Activated T-helper 17 cell treated with anti-CD3 and anti-CD28 coated beads, Interleukin-2, amount 50 U/mL, for 72 hours (primary cell): ENCODE measurements around the gene NUCB1. TPM values are rescaled to one million over a fixed set of nuclear protein-coding genes. Genes with fewer than 3 reads are reported as not detected.
"Not testable (repeated sequence)": the region's sequence is repeated elsewhere in the genome, so short reads cannot be mapped to it uniquely, and the experiment has no call there.

Source experiments
- ATAC-seq: fragments of 150-1000 bp; cut with Tn5 transposase; replicated peaks from 2 replicates; pipeline ENCODE4 v1.10.0; 2021; ENCODE audit warnings: mild to moderate bottlenecking, moderate library complexity
- H3K27ac Mint-ChIP-seq: one replicate; pipeline ENCODE4 v1.8.0; 2022; ENCODE audit warnings: mixed read lengths
- H3K27me3 Mint-ChIP-seq: one replicate; pipeline ENCODE4 v1.8.0; 2022; ENCODE audit warnings: mixed read lengths
- H3K36me3 Mint-ChIP-seq: one replicate; pipeline ENCODE4 v1.8.0; 2022; ENCODE audit warnings: low read depth, mild to moderate bottlenecking, mixed read lengths
- H3K4me1 Mint-ChIP-seq: one replicate; pipeline ENCODE4 v1.8.0; 2022; ENCODE audit warnings: mixed read lengths
- H3K4me3 Mint-ChIP-seq: one replicate; pipeline ENCODE4 v1.8.0; 2022; ENCODE audit warnings: mild to moderate bottlenecking, mixed read lengths
- H3K9me3 Mint-ChIP-seq: one replicate; pipeline ENCODE4 v1.8.0; 2022; ENCODE audit warnings: mixed read lengths
- total RNA-seq, 2 donors: library from RNA; stranded (reverse); gene quantifications; one replicate each; pipeline ENCODE4 v1.2.3, GENCODE V29; 2022

Gene NUCB1
- total RNA-seq, 2 donors from 2014 or later: 158 to 184 TPM

DNA sequence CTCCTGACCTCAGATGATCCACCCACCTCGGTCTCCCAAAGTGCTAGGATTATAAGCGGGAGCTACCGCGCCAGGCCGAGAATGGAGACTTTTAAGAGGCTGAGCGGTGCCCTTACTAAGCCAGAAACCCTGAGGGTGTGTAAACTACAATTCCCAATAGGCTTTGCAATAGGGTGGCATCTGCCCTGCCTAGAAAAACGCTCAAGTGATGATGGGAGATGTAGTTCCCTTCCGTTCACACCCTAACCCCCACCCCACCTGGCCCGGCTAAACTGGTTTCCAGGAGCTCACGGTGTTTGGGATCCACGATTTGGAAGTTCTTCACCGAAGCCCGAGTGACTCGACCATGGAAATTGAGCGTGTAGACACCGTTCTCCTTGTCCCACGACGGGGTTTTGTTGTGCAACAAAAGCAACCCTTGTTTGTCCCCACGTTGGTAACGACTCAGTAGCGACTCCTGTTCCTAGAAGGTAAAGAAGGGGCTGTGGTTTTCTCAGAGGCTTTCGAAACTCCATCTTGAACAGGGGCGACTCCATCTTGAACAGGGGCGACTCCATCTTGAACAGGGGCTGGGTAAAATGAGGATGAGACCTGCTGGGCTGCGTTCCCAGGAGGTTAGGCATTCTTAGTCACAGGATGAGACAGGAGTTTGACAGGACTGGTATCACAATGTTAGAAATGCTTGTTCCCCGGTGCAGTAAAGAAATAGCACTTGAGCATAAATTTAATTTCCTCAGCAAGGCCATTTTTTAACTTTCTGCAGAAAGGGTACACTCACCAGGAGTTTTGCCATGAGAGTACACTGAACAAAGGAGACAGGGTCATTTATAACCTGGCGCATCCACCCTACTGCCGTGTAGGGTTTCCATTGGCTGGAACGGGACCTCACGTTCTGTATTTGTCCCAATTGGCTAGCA, 18.1 kb upstream of the NUCB1 start:
- Mint-ChIP-seq H3K36me3 (peaks cover 33% of the 10 kb centered on the region), H3K4me3 (no peak overlapping the region), H3K27ac (no peak overlapping the region), H3K27me3 (no peaks in the 10 kb centered on the region), H3K4me1 (peaks cover 10% of the 10 kb centered on the region), H3K9me3 (no peaks in the 10 kb centered on the region)
- ATAC-seq: peak; percentile 39

DNA sequence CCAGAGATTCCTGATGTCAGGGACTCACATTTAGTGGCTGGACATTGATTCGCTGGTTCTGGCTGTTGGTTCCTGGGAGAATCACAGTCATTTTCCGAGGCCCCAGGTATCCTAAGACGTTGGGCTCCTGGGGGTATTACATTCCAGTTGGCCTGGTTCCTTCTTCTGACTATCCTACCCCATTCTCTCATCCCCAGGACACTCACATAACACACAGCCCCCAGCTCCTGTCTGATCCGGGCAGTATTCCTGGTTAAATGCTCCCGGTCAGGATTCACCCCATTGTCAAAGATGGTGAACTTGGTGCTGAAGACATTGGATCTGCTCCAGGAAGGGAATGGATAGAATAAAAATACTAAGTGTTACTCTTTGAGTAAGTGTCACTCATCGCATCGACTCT, 16.4 kb upstream of the NUCB1 start:
- Mint-ChIP-seq H3K27ac (no peak overlapping the region), H3K4me3 (no peak overlapping the region), H3K9me3 (no peaks in the 10 kb centered on the region), H3K36me3 (peaks cover 16% of the 10 kb centered on the region), H3K27me3 (no peaks in the 10 kb centered on the region), H3K4me1 (no peaks in the 10 kb centered on the region)
- ATAC-seq: no peak

DNA sequence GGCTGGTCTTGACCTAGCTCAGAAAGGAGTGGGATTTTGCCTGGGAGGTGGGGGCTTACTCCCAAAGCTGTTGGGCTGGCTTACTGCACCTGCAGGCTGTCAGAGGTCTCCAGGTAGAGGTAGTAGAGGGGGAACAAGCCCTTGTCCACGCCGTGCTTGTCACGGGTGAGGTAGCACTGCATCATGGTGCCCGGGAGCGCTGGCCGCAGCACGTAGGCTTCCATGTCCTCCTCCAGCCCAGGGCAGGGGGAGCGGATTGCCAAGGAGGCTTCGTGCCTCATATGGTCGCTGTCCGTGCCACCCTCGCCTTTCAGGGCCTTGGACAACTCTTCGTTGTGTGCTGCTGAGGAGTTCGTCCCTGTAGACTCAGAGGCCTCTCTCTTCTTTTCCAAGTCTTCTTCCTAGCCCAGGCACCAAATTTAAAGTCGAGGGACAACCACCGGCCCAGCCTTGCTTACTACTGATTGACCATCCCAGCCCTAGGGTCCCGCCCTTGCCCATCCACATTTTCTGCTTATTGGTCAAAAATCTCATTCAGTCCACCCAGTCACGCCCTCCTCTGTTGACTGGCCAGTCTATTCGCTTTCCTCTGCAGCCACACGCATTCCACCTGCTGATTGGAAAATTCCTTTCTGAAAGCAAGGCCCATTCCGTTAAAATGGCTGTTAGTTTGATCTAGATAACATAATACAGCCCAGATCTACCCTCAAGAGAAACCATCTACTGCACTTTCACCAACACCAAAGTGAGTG, 12.1 kb upstream of the NUCB1 start:
- Mint-ChIP-seq H3K36me3 (no peaks in the 10 kb centered on the region), H3K27me3 (peaks cover 4% of the 10 kb centered on the region), H3K4me1 (no peaks in the 10 kb centered on the region), H3K9me3 (no peaks in the 10 kb centered on the region), H3K4me3 (no peak overlapping the region), H3K27ac (no peak overlapping the region)
- no peak for ATAC-seq

DNA sequence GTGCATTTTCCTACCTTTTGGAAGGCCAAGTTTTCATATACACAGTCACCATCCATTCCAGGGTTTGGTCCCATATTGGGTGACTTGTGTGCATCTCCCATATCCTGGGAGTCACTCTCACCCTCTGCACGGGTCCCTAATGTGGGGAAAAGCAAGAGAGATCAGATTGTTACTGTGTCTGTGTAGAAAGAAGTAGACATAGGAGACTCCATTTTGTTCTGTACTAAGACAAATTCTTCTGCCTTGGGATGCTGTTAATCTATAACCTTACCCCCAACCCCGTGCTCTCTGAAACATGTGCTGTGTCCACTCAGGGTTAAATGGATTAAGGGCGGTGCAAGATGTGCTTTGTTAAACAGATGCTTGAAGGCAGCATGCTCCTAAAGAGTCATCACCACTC, 10.6 kb upstream of the NUCB1 start:
- not testable (repeated sequence) for H3K27me3 Mint-ChIP-seq, H3K27ac Mint-ChIP-seq, H3K4me1 Mint-ChIP-seq, ATAC-seq, H3K36me3 Mint-ChIP-seq, H3K4me3 Mint-ChIP-seq, H3K9me3 Mint-ChIP-seq

DNA sequence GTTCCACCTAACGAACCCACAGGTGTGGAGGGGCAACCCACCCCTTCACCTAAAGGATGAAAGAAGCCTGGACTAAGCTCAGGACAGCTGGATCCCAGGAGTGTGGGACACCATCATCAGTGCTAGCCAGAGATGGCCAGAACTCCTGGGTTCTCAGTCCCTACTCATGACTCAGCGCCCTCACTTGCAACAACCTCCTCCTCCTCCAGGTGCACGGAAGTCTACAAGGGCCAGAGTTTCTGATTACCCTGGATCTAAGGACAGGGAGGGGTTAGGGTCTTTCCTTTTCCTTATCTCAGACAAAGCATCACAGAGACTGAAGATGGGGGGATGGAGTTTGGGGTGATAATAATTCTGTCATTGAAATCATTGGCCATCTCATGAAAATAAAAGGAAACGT, 9.6 kb upstream of the NUCB1 start:
- ATAC-seq: no peak
- Mint-ChIP-seq H3K4me3 (no peak overlapping the region), H3K9me3 (no peaks in the 10 kb centered on the region), H3K4me1 (no peaks in the 10 kb centered on the region), H3K27ac (no peak overlapping the region), H3K36me3 (no peaks in the 10 kb centered on the region), H3K27me3 (peaks cover 10% of the 10 kb centered on the region)

DNA sequence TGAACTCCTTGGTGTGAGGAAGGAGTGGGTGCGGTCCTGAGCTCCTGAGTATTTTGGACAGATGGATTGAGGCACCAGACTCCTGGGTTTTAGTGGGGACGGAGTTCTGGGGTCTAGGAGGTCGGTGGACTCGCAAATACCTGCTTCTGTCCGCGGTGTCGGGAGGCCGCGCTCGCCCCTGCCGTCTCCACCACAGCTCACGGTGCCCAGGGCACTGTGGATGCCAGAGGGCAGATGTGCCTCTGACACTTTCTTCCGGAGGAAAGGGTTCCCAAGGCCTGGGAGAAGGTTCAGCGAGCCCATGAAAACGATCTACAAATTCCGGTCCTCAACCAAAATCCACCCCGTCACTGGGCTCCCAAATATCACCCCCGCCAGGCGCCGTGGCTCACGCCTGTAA, 4.9 kb upstream of the NUCB1 start:
- ATAC-seq: no peak
- H3K9me3 Mint-ChIP-seq: no peaks in the 10 kb centered on the region
- H3K27ac Mint-ChIP-seq: no peak overlapping the region
- peaks cover 7% of the 10 kb centered on the region for H3K4me1 Mint-ChIP-seq
- H3K27me3 Mint-ChIP-seq: peaks cover 10% of the 10 kb centered on the region
- H3K36me3 Mint-ChIP-seq: peaks cover 5% of the 10 kb centered on the region
- H3K4me3 Mint-ChIP-seq: no peak overlapping the region

DNA sequence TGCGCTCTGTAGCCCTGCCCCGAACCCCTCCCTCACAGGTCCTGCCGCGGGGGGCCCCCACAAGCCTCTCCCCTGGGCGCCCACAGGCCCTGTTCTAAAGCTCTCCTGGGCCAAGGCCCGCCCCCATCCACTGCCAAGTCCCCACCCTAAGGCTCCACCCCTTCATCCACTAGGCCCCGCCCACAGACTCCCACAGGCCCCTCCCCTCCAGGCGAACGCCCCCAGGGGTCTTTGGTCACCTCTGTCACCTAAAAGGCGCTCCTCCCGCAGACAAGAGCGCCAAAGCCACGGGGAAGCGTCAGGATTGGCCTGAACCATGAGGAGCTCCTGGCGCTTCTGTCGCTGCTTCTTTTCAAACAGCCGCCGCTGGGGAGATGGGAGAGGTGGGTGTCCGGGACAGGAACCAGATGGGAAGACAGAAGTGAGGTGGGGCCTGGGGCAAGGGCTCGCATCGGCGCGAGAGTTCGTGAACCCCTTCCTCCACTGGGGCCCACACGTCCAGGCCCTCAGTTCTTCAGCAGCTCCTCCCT, 3.9 kb upstream of the NUCB1 start:
- no peak for ATAC-seq

DNA sequence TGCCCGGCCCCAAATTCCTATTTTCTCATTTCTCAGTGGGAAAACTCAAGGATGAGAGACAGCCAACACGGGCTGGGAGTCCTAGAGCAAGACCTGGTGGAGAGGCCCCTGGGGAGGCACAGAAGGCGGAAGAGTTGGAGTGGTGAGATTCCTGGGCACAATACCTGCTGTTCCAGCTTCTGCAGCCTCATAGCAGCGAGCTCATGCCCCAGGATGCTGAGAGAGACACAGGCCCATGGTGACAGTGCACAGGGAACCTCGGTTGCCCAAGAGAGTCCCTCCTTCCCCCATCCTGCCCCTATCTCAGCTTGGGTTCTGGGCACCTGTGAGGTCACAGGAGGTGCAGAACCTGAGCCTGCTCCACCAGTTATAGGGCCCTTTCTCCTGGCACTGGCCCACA, 2.9 kb upstream of the NUCB1 start:
- peaks cover 5% of the 10 kb centered on the region for H3K27me3 Mint-ChIP-seq
- peaks cover 22% of the 10 kb centered on the region for H3K36me3 Mint-ChIP-seq
- no peak overlapping the region for H3K27ac Mint-ChIP-seq
- H3K4me3 Mint-ChIP-seq: no peak overlapping the region
- no peak for ATAC-seq
- H3K4me1 Mint-ChIP-seq: peaks cover 12% of the 10 kb centered on the region
- no peaks in the 10 kb centered on the region for H3K9me3 Mint-ChIP-seq

More for the DNA sequence above, 3.9 kb upstream of the NUCB1 start:
- H3K27ac Mint-ChIP-seq: no peak overlapping the region
- peaks cover 5% of the 10 kb centered on the region for H3K27me3 Mint-ChIP-seq
- peaks cover 8% of the 10 kb centered on the region for H3K4me1 Mint-ChIP-seq
- H3K36me3 Mint-ChIP-seq: peaks cover 14% of the 10 kb centered on the region
- peak overlapping the region; percentile 21 for H3K4me3 Mint-ChIP-seq
- no peaks in the 10 kb centered on the region for H3K9me3 Mint-ChIP-seq

DNA sequence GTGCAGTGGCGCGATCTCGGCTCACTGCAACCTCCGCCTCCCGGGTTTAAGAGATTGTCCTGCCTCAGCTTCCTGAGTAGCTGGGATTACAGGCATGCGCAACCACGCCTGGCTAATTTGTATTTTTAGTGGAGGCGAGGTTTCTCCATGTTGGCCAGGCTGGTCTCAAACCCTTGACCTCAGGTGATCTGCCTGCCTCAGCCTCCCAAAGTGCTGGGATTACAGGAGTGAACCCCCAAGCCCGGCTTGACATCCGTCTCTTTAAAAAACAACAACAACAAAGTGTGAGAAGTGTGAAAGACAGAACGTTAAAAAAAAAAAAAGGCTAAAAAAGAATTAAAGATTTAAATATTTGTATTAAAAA, 744 bp upstream of the NUCB1 start:
- peak overlapping the region; percentile 98 for H3K27ac Mint-ChIP-seq
- not testable (repeated sequence) for H3K27me3 Mint-ChIP-seq, H3K9me3 Mint-ChIP-seq, ATAC-seq
- H3K4me1 Mint-ChIP-seq: peaks cover 18% of the 10 kb centered on the region
- H3K4me3 Mint-ChIP-seq: peak overlapping the region; percentile 96
- H3K36me3 Mint-ChIP-seq: peaks cover 36% of the 10 kb centered on the region

DNA sequence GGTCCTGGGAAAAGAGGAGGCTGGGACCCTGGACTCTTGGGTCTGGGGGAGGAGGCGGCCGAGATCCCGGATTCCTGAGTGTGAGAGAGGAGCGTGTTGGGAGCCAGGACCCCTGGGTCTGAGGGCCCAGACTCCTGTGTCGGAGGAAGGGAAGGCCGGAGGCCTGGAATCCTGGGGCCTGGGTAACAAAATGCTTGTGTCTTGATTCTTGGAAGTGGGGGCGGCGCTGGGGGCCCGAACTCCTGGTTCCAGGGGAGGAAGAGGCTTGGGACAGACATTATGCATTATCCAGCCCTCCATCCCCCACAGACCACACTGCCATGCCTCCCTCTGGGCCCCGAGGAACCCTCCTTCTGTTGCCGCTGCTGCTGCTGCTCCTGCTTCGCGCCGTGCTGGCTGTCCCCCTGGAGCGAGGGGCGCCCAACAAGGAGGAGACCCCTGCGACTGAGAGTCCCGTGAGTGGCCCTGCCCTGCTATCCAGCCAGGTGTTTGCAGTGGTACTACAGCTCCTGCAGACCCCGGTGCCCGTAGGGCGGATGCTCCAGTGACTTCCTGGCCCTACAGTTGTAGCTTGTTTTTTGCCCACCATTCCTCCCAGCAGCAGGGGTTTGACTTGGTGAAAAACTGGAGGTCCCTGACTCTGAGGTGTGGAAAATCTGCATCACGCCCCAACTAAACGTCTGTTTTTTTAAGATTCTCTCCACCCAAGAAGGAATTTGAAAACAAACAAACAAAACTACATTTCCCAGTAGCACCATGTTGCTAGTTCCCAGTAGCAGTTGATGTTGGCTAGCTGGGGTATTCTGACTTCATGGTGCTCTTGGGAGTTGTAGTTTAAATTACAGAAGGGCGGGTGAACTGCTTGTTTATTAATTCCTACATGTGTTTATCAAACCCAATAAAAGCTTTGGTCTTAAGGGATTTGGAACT, 630 bp downstream of the NUCB1 start:
- Mint-ChIP-seq H3K4me1 (peaks cover 18% of the 10 kb centered on the region), H3K4me3 (peak overlapping the region; percentile 96), H3K36me3 (peaks cover 49% of the 10 kb centered on the region), H3K27ac (peak overlapping the region; percentile 98), H3K27me3 (no peaks in the 10 kb centered on the region), H3K9me3 (no peaks in the 10 kb centered on the region)
- ATAC-seq: no peak

DNA sequence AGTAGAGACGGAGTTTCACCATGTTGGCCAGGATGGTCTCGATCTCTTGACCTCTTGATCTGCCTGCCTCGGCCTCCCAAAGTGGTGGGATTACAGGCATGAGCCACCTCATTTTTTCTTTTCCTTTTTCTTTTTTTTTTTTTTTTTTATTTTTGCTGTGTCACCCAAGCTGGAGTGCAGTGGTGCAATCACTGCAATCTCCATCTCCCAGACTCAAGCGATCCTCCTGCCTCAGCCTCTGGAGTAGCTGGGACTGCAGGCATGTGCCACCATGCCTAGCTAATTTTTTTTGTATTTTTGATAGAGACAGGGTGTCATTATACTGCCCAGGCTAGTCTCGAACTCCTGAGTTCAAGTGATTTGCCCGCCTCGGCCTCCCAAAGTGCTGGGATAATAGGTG, 2.2 kb downstream of the NUCB1 start:
- peak overlapping the region; percentile 96 for H3K4me3 Mint-ChIP-seq
- peaks cover 65% of the 10 kb centered on the region for H3K36me3 Mint-ChIP-seq
- not testable (repeated sequence) for H3K9me3 Mint-ChIP-seq, ATAC-seq, H3K27me3 Mint-ChIP-seq, H3K27ac Mint-ChIP-seq
- peaks cover 18% of the 10 kb centered on the region for H3K4me1 Mint-ChIP-seq

DNA sequence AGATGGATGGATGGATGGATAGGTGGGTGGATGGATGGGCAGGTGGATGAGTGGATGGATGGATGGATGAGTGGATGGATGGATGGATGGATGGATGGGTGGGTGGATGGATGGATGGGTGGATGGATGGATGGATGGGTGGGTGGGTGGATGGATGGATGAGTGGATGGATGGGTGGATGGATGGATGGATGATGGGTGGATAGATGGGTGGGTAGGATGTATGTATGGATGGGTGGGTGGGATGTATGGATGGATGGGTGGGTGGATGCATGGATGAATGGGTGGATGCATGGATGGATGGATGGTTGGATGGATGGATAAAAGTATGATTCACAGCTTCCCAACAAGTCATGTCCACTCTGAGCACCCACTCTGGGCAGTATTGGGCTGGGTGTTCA, 3.7 kb downstream of the NUCB1 start:
- H3K36me3 Mint-ChIP-seq: peaks cover 80% of the 10 kb centered on the region
- not testable (repeated sequence) for H3K4me3 Mint-ChIP-seq, H3K27ac Mint-ChIP-seq, ATAC-seq, H3K27me3 Mint-ChIP-seq, H3K9me3 Mint-ChIP-seq
- peaks cover 18% of the 10 kb centered on the region for H3K4me1 Mint-ChIP-seq

DNA sequence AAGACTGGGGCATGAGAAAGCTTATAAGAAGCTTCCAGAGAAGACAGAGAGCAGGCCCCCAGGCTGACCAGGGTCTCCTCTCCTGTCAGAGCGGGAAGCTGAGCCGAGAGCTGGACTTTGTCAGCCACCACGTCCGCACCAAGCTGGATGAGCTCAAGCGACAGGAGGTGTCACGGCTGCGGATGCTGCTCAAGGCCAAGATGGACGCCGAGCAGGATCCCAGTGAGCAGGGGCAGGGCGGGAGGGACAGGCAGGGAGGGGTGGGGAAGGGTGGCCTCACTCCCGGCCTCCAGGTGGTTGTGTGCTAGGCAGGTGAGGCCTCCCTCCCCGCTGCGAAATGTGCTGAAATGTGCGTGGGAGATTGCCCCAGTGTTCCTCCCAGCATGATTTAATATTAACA, 5.6 kb downstream of the NUCB1 start:
- Mint-ChIP-seq H3K36me3 (peaks cover 88% of the 10 kb centered on the region), H3K4me3 (no peak overlapping the region), H3K9me3 (no peaks in the 10 kb centered on the region), H3K27ac (no peak overlapping the region), H3K27me3 (no peaks in the 10 kb centered on the region), H3K4me1 (peaks cover 10% of the 10 kb centered on the region)
- no peak for ATAC-seq

DNA sequence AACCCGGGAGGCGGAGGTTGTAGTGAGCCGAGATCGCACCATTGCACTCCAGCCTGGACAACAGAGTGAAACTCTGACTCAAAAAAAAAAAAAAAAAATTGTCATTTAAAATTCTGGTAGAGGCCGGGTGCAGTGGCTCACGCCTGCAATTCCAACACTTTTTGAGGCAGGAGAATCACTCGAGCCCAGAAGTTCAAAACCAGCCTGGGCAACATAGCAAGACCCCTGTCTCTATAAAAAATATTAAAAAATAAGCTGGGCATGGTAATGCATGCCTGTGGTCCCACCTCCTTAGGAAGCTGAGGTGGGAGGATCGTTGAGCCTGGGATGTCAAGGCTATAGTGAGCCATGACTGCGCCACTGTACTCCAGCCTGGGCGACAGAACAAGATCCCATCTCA, 6.2 kb downstream of the NUCB1 start:
- Mint-ChIP-seq H3K27me3 (no peaks in the 10 kb centered on the region), H3K36me3 (peaks cover 88% of the 10 kb centered on the region)
- ATAC-seq: no peak

More for the DNA sequence above, 6.2 kb downstream of the NUCB1 start:
- no peak overlapping the region for H3K4me3 Mint-ChIP-seq
- H3K27ac Mint-ChIP-seq: no peak overlapping the region
- no peaks in the 10 kb centered on the region for H3K9me3 Mint-ChIP-seq
- H3K4me1 Mint-ChIP-seq: peaks cover 10% of the 10 kb centered on the region
